GM23248 (cell line): ENCODE results near the gene ARRDC1. TPM values are rescaled to one million over a fixed set of nuclear protein-coding genes. Genes with fewer than 3 reads are reported as not detected.

Experiments
- DNase-seq: peaks from one replicate; pipeline ENCODE4 v3.0.0-alpha.2; 2015
- H2AFZ ChIP-seq: fragments of 200-600 bp; sonication (generic); 2 replicates; pipeline ENCODE4 v1.6.1; 2016; ENCODE audit warnings: antibody characterized with exemption
- H3F3A ChIP-seq: fragments of 200-600 bp; sonication (generic); 2 replicates; pipeline ENCODE4 v1.6.1; 2016; ENCODE audit warnings: mild to moderate bottlenecking, antibody characterized with exemption, mixed run types; ENCODE audit not compliant: insufficient read depth
- H3K27ac ChIP-seq: fragments of 200-600 bp; sonication (generic); 2 replicates; pipeline ENCODE4 v1.5.1; 2016; ENCODE audit warnings: mild to moderate bottlenecking
- H3K27me3 ChIP-seq: fragments of 200-600 bp; sonication (generic); replicated peaks from 2 replicates; pipeline ENCODE4 v1.6.1; 2016; ENCODE audit warnings: mild to moderate bottlenecking; ENCODE audit not compliant: insufficient read depth
- H3K36me3 ChIP-seq: fragments of 200-600 bp; sonication (generic); 2 replicates; pipeline ENCODE4 v1.6.1; 2016; ENCODE audit warnings: low read depth, mild to moderate bottlenecking
- H3K4me1 ChIP-seq: fragments of 200-600 bp; sonication (generic); 2 replicates; pipeline ENCODE4 v1.6.1; 2016; ENCODE audit warnings: mild to moderate bottlenecking; ENCODE audit not compliant: insufficient read depth
- H3K4me2 ChIP-seq: fragments of 200-600 bp; sonication (generic); one replicate; pipeline ENCODE4 v1.6.1; 2016; ENCODE audit warnings: mild to moderate bottlenecking; ENCODE audit not compliant: unreplicated experiment
- H3K4me3 ChIP-seq: fragments of 200-600 bp; sonication (generic); 2 replicates; pipeline ENCODE4 v1.5.1; 2016; ENCODE audit warnings: mild to moderate bottlenecking
- H3K79me2 ChIP-seq: fragments of 200-600 bp; sonication (generic); 2 replicates; pipeline ENCODE4 v1.6.1; 2016; ENCODE audit warnings: mild to moderate bottlenecking; ENCODE audit not compliant: insufficient read depth
- H3K9ac ChIP-seq: fragments of 200-600 bp; sonication (generic); 2 replicates; pipeline ENCODE4 v1.6.1; 2016; ENCODE audit warnings: mild to moderate bottlenecking
- H3K9me2 ChIP-seq: fragments of 200-600 bp; sonication (generic); 2 replicates; pipeline ENCODE4 v1.6.1; 2016; ENCODE audit warnings: mixed run types, mild to moderate bottlenecking, moderate library complexity; ENCODE audit not compliant: insufficient read depth
- H3K9me3 ChIP-seq: fragments of 200-600 bp; sonication (generic); one replicate; pipeline ENCODE4 v1.6.1; 2017; ENCODE audit warnings: low read depth
- H4K20me1 ChIP-seq: fragments of 200-600 bp; sonication (generic); 2 replicates; pipeline ENCODE4 v1.6.0; 2016; ENCODE audit not compliant: insufficient read depth
- EZH2 ChIP-seq: fragments of 200-600 bp; sonication (generic); IDR thresholded peaks from 2 replicates; pipeline ENCODE4 v1.6.1; 2018; ENCODE audit warnings: antibody characterized with exemption, mild to moderate bottlenecking; ENCODE audit not compliant: insufficient read depth, poor library complexity, severe bottlenecking
- EZH2phosphoT487 ChIP-seq: fragments of 200-600 bp; sonication (generic); IDR thresholded peaks from 2 replicates; pipeline ENCODE4 v1.6.1; 2018; ENCODE audit warnings: antibody characterized with exemption, moderate library complexity, mild to moderate bottlenecking, low read depth; ENCODE audit not compliant: insufficient read depth
- WGBS, 2 experiments: methylation state at CpG; one replicate each; pipeline ENCODE4 v1.1.6; 2015 to 2017; ENCODE audit warnings: low lambda C conversion rate in 2 of 2, low coverage in 1 of 2; ENCODE audit errors: missing lambda C conversion rate in 2 of 2; 5-methylcytosine and 5-hydroxymethylcytosine counted together
- in situ Hi-C: fragments of 300-500 bp; cut with MboI; formaldehyde crosslinking; loops from 2 replicates; pipeline ENCODE4 v1.15.0; 2020
- polyA plus RNA-seq: library from polyadenylated mRNA; unstranded; fragments of >200 nt; fragmentation: Nextera tagmentation; extraction: Ambion mirVana; gene quantifications from 2 replicates; pipeline ENCODE4 v1.2.1, GENCODE V29; 2016
- total RNA-seq: library from RNA; depleted of rRNA; stranded (reverse); fragments of >200 nt; shearing (Covaris generic); gene quantifications from 2 replicates; pipeline ENCODE4 v1.2.3, GENCODE V29; 2014

Gene ARRDC1
- total and polyA plus RNA-seq, 2 experiments from 2014 or later = 21.0 to 26.9 TPM

DNA sequence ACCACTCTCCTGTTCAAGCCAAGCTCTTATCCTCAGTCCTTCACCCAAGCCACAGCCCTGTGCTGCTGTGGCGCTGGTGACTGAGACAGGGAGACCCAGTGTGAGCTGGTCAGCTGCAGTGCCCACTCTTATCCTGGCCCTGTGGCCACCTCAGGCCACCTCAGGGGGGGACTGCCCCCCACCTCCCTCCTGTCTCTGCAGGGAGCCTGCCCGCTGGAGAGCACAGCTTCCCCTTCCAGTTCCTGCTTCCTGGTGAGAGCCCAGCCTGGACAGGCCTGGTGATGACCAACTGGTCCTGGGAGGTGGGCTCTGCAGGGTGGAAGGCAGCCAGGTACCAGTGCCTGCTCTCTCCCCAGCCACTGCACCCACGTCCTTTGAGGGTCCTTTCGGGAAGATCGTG is 7.8 kb downstream of the ARRDC1 start:
- Histone ChIP-seq H3K36me3 (no peaks in the 10 kb centered on the region), H3K9me2 (no peaks in the 10 kb centered on the region), H3K4me2 (no peak overlapping the region), H4K20me1 (no peaks in the 10 kb centered on the region), H3K9me3 (no peaks in the 10 kb centered on the region), H3K4me1 (peaks cover 17% of the 10 kb centered on the region), H3K9ac (no peak overlapping the region), H3K27ac (peak overlapping the region; percentile 62), H3F3A (0 out of 2 replicates have a peak, but pooled peaks cover 9% of the 10 kb centered on the region), H3K4me3 (no peak overlapping the region), H3K27me3 (no peaks in the 10 kb centered on the region), H2AFZ (no peak overlapping the region), H3K79me2 (peaks cover 40% of the 10 kb centered on the region)
- no peak for DNase-seq
- 80 to 95% methylated on average over 5 of the region's 5 CpGs for WGBS, 2 experiments
- TF ChIP-seq EZH2phosphoT487 (no peak), EZH2 (no peak)
- in situ Hi-C loops = no loop called here

DNA sequence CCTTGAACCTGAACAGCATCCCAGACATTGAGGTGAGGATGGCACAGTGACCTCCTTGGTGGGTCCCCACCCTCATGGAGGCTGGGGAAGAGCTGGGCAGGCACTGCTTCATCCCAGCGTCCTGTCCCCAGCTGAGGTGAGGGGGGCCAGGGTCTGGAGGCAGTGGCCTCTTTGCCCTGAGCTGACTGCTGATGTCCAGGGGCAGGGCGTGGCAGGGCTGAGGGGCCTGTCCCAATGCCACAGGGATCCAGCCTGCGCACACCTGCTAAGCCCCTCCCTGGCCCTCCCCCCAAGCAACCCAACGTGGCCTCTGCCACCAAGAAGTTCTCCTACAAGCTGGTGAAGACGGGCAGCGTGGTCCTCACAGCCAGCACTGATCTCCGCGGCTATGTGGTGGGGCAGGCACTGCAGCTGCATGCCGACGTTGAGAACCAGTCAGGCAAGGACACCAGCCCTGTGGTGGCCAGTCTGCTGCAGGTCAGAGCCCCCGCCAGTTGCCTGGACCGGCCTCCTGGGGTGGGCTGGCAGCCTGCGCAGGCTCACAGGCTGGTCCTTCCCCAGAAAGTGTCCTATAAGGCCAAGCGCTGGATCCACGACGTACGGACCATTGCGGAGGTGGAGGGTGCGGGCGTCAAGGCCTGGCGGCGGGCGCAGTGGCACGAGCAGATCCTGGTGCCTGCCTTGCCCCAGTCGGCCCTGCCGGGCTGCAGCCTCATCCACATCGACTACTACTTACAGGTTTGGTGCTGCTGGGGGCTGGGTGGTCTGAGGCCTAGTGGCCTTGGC is 8.4 kb downstream of the ARRDC1 start:
- Histone ChIP-seq H3K27me3 (no peaks in the 10 kb centered on the region), H3K4me3 (no peak overlapping the region), H4K20me1 (no peaks in the 10 kb centered on the region), H2AFZ (no peak overlapping the region), H3K27ac (no peak overlapping the region), H3K4me1 (peaks cover 17% of the 10 kb centered on the region), H3K9me2 (no peaks in the 10 kb centered on the region), H3K9ac (no peak overlapping the region), H3K9me3 (no peaks in the 10 kb centered on the region), H3K79me2 (peaks cover 39% of the 10 kb centered on the region), H3F3A (0 out of 2 replicates have a peak, but pooled peaks cover 9% of the 10 kb centered on the region), H3K36me3 (no peaks in the 10 kb centered on the region), H3K4me2 (no peak overlapping the region)
- in situ Hi-C loops = no loop called here
- TF ChIP-seq EZH2phosphoT487 (no peak), EZH2 (no peak)
- no peak for DNase-seq
- 89 to 91% methylated on average over 27 of the region's 27 CpGs for WGBS, 2 experiments

DNA sequence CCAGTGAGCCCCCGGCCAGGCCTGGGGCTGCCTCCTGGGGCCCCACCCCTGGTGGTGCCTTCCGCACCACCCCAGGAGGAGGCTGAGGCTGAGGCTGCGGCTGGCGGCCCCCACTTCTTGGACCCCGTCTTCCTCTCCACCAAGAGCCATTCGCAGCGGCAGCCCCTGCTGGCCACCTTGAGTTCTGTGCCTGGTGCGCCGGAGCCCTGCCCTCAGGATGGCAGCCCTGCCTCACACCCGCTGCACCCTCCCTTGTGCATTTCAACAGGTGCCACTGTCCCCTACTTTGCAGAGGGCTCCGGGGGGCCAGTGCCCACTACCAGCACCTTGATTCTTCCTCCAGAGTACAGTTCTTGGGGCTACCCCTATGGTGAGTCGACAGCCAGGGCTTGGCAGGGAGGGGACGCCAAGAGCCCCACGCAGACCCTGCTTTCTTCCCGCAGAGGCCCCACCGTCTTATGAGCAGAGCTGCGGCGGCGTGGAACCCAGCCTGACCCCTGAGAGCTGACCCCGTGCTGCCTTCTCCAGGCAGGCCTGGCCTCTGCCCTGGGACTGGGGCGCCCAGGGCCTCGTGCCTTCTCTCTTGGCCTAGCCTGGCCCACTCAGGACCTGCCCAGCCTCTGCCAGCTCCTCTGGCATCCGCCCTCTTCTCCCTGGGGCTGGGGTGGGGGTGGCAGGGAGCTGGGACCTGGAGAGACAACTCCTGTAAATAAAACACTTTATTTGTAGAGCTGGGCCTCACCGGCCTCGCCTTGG is 9.3 kb downstream of the ARRDC1 start:
- H3K27ac ChIP-seq = no peak overlapping the region
- 93 to 94% methylated on average over 25 of the region's 25 CpGs for WGBS, 2 experiments
- in situ Hi-C loops = no loop called here
- no peak for DNase-seq
- H3K36me3 ChIP-seq = no peaks in the 10 kb centered on the region
- no peaks in the 10 kb centered on the region for H4K20me1 ChIP-seq
- TF ChIP-seq EZH2 (no peak), EZH2phosphoT487 (no peak)
- H3F3A ChIP-seq = peaks cover 14% of the 10 kb centered on the region
- H3K9ac ChIP-seq = no peak overlapping the region
- no peak overlapping the region for H3K4me3 ChIP-seq
- H2AFZ ChIP-seq = no peak overlapping the region
- H3K9me2 ChIP-seq = no peaks in the 10 kb centered on the region
- peaks cover 45% of the 10 kb centered on the region for H3K79me2 ChIP-seq
- no peaks in the 10 kb centered on the region for H3K27me3 ChIP-seq
- H3K4me1 ChIP-seq = peaks cover 18% of the 10 kb centered on the region
- no peaks in the 10 kb centered on the region for H3K9me3 ChIP-seq
- H3K4me2 ChIP-seq = no peak overlapping the region

DNA sequence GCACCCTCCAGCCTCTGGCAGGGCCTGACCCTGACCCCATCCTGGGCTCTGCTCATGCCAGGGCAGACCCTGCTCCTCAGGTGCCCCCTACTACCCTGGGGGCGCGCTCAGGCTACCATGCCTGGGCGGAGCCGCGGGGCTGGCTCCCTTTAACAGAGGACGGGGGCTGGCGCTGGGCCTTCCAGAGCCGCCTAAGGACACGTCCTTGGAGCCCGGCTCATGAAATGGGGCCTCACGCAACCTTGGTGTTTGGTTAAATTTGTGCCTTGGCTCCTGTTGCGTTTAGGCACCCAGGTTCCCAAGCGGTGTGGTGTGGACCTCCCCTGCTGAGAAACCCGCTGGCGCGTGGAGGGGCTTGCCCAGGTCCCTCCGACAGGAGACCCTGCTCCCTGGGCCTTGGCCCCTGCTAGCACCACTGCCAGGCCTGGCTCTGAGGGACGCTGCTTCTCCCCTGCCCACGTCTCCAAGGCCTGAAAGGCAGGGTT is 9.9 kb downstream of the ARRDC1 start:
- H3K27ac ChIP-seq = no peak overlapping the region
- no peaks in the 10 kb centered on the region for H4K20me1 ChIP-seq
- 84 to 88% methylated on average over 17 to 19 of the region's 19 CpGs for WGBS, 2 experiments
- no peak for DNase-seq
- H3K79me2 ChIP-seq = peaks cover 51% of the 10 kb centered on the region
- TF ChIP-seq EZH2 (no peak), EZH2phosphoT487 (no peak)
- no peaks in the 10 kb centered on the region for H3K36me3 ChIP-seq
- in situ Hi-C loops = no loop called here
- H3K4me1 ChIP-seq = peaks cover 24% of the 10 kb centered on the region
- H2AFZ ChIP-seq = no peak overlapping the region
- H3K4me2 ChIP-seq = no peak overlapping the region
- H3K9me2 ChIP-seq = no peaks in the 10 kb centered on the region
- H3F3A ChIP-seq = peaks cover 18% of the 10 kb centered on the region
- no peaks in the 10 kb centered on the region for H3K9me3 ChIP-seq
- no peaks in the 10 kb centered on the region for H3K27me3 ChIP-seq
- H3K9ac ChIP-seq = no peak overlapping the region
- no peak overlapping the region for H3K4me3 ChIP-seq
